Endothelial cell of umbilical vein (primary cell): ENCODE measurements around the gene BPIFA1. TPM values are rescaled to one million over a fixed set of nuclear protein-coding genes. Genes with fewer than 3 reads are reported as not detected.

ENCODE experiments used
- BruUV-seq: library from RNA; stranded (reverse); fragments of 400-500 nt; replicated peaks from 2 replicates; lab custom pipeline; 2021; lab: Mats Ljungman, UMichigan
- CTCF ChIA-PET: fragments of 300-600, 350-600 bp; sonication (Branson Sonifier 250); formaldehyde crosslinking; loops from one replicate; lab custom pipeline; 2021; ENCODE audit warnings: antibody characterized with exemption, inconsistent platforms; lab: Charles Lee
- POLR2A ChIA-PET: fragments of 300-600, 350-600 bp; sonication (Branson Sonifier 250); formaldehyde crosslinking; loops from one replicate; lab custom pipeline; 2021; ENCODE audit warnings: antibody characterized with exemption, inconsistent platforms; lab: Charles Lee
- DNase-seq: peaks from one replicate; pipeline ENCODE4 v3.0.0-alpha.2; 2011; ENCODE audit warnings: low read depth, low spot score
- FAIRE-seq: peaks from 2 replicates; lab custom pipeline; 2011; peaks lifted over from hg19 to GRCh38; lab: Jason Lieb, UNC
- H2AFZ ChIP-seq: 2 replicates; pipeline ENCODE4 v1.6.0; 2012; ENCODE audit warnings: low read depth, low read length, control low read depth, inconsistent platforms
- H3K27ac ChIP-seq: 2 replicates; pipeline ENCODE4 v1.5.1; 2011; ENCODE audit warnings: low read depth, mild to moderate bottlenecking, control low read depth, low read length, moderate library complexity; ENCODE audit not compliant: insufficient read depth
- H3K27me3 ChIP-seq, 2 experiments: 2 replicates each; pipeline versions ENCODE4 v1.6.0 to v1.6.1; 2011; ENCODE audit warnings: low read length in 2 of 2, mixed read lengths in 1 of 2; ENCODE audit not compliant: control insufficient read depth in 2 of 2, insufficient read depth in 2 of 2
- H3K36me3 ChIP-seq, 2 experiments: 2 replicates in 1 of 2; 3 replicates in 1 of 2; pipeline ENCODE4 v1.5.1; 2011; ENCODE audit warnings: low read length in 2 of 2, mild to moderate bottlenecking in 1 of 2, moderate library complexity in 1 of 2; ENCODE audit not compliant: control insufficient read depth in 2 of 2, insufficient read depth in 2 of 2; ENCODE audit errors: extremely low read depth in 1 of 2
- H3K4me1 ChIP-seq: 3 replicates; pipeline ENCODE4 v1.5.1; 2011; ENCODE audit warnings: mild to moderate bottlenecking, low read length; ENCODE audit not compliant: control insufficient read depth, insufficient read depth; ENCODE audit errors: extremely low read depth
- H3K4me2 ChIP-seq: 2 replicates; pipeline ENCODE4 v1.6.1; 2011; ENCODE audit warnings: low read length, control low read depth, mixed read lengths; ENCODE audit not compliant: insufficient read depth
- H3K4me3 ChIP-seq, 3 experiments: fragments of 200-600 bp in 1 of 3; sonication (generic), shearing (Covaris generic) in 1 of 3; replicated peaks in 1 of 3; 2 replicates each; pipeline ENCODE4 v1.5.1; 2011 to 2016; ENCODE audit warnings: control low read depth in 3 of 3, low read length in 3 of 3, mild to moderate bottlenecking in 2 of 3, inconsistent platforms in 1 of 3, low read depth in 1 of 3, moderate library complexity in 1 of 3; ENCODE audit not compliant: insufficient read depth in 1 of 3
- H3K79me2 ChIP-seq: 2 replicates; pipeline ENCODE4 v1.6.0; 2012; ENCODE audit warnings: low read length, inconsistent platforms; ENCODE audit not compliant: control insufficient read depth, insufficient read depth
- H3K9ac ChIP-seq: replicated peaks from 2 replicates; pipeline ENCODE3; 2011; ENCODE audit warnings: low read length, control low read depth; ENCODE audit not compliant: insufficient read depth; ENCODE audit errors: extremely low read depth
- H3K9me1 ChIP-seq: replicated peaks from 3 replicates; pipeline ENCODE4 v1.6.0; 2011; ENCODE audit warnings: mild to moderate bottlenecking, low read length; ENCODE audit not compliant: control insufficient read depth, insufficient read depth; ENCODE audit errors: extremely low read depth
- H3K9me3 ChIP-seq: replicated peaks from 2 replicates; pipeline ENCODE4 v1.5.1; 2012; ENCODE audit warnings: low read length, inconsistent platforms; ENCODE audit not compliant: control insufficient read depth, insufficient read depth
- H4K20me1 ChIP-seq: replicated peaks from 2 replicates; pipeline ENCODE3; 2011; ENCODE audit warnings: mild to moderate bottlenecking, low read length; ENCODE audit not compliant: control insufficient read depth, insufficient read depth; ENCODE audit errors: extremely low read depth
- EZH2 ChIP-seq: IDR thresholded peaks from 2 replicates; pipeline ENCODE4 v1.6.1; 2012; ENCODE audit warnings: borderline replicate concordance, low read depth, mild to moderate bottlenecking, moderate library complexity, low read length, inconsistent platforms; ENCODE audit not compliant: severe bottlenecking
- FOS ChIP-seq: IDR thresholded peaks from 2 replicates; pipeline ENCODE4 v1.6.1; 2011; ENCODE audit warnings: mild to moderate bottlenecking, low read length, moderate library complexity, borderline replicate concordance; ENCODE audit not compliant: insufficient read depth
- GATA2 ChIP-seq: IDR thresholded peaks from 2 replicates; pipeline ENCODE4 v1.7.0; 2011; ENCODE audit warnings: low read depth, mild to moderate bottlenecking, moderate library complexity, mixed read lengths, low read length; ENCODE audit not compliant: insufficient read length, insufficient read depth
- JUN ChIP-seq: IDR thresholded peaks from 2 replicates; pipeline ENCODE4 v1.6.1; 2011; ENCODE audit warnings: borderline replicate concordance, low read depth; ENCODE audit not compliant: insufficient read length, insufficient read depth
- MYC ChIP-seq: IDR thresholded peaks from one replicate; pipeline ENCODE4 v1.6.1; 2011; ENCODE audit warnings: mild to moderate bottlenecking, low read depth, low read length
- POLR2A ChIP-seq: IDR thresholded peaks from 2 replicates; pipeline ENCODE4 v1.6.1; 2012; ENCODE audit warnings: low read depth, mild to moderate bottlenecking, control low read depth, low read length
- POLR2AphosphoS5 ChIP-seq: IDR thresholded peaks from 2 replicates; pipeline ENCODE4 v1.6.1; 2012; ENCODE audit warnings: low read depth, mild to moderate bottlenecking, control low read depth, low read length, moderate library complexity; ENCODE audit not compliant: insufficient read depth
- dilution Hi-C: fragments of 300-500 bp; cut with MboI; formaldehyde crosslinking; loops from one replicate; pipeline ENCODE4 v1.15.0; 2019; ENCODE audit warnings: low sequenced_read_pairs; ENCODE audit not compliant: extremely low pct_ligation_motif_present
- intact Hi-C: fragments of 100-400 bp; cut with micrococcal nuclease; formaldehyde crosslinking; loops from one replicate; pipeline ENCODE4 v1.10.0; 2022
- polyA plus RNA-seq, 4 experiments: library from polyadenylated mRNA; depleted of rRNA in 3 of 4; stranded (reverse) in 3 of 4; unstranded in 1 of 4; fragments of >200 nt; gene quantifications; 2 replicates each; pipeline versions ENCODE4 v1.2.1 to v1.2.3, GENCODE V29; 2011 to 2012; ENCODE audit warnings: missing spikeins in 1 of 4
- total RNA-seq: library from RNA; stranded (reverse); gene quantifications from 2 replicates; pipeline ENCODE4 v1.2.3, GENCODE V29; 2021
- TF ChIP-seq, protein P1 (sequence below): IDR thresholded peaks from 2 replicates; pipeline ENCODE4 v1.6.1; 2011; ENCODE audit not compliant: insufficient read depth, insufficient read length
- TF ChIP-seq, protein P2 (sequence below), 2 donors: IDR thresholded peaks; 1 replicate in 1 of 2; 2 replicates in 1 of 2; pipeline ENCODE4 v1.5.1; 2011; ENCODE audit warnings: low read length in 2 of 2, mild to moderate bottlenecking in 2 of 2, moderate library complexity in 2 of 2, control low read depth in 1 of 2, inconsistent platforms in 1 of 2, low read depth in 1 of 2; ENCODE audit not compliant: insufficient read depth in 1 of 2; ENCODE audit errors: extremely low read depth in 1 of 2

BPIFA1 gene
- total and polyA plus RNA-seq, 2 donors (not counting 3 experiments of a cell fraction or from before 2014, with no cell fraction given) = not detected

DNA sequence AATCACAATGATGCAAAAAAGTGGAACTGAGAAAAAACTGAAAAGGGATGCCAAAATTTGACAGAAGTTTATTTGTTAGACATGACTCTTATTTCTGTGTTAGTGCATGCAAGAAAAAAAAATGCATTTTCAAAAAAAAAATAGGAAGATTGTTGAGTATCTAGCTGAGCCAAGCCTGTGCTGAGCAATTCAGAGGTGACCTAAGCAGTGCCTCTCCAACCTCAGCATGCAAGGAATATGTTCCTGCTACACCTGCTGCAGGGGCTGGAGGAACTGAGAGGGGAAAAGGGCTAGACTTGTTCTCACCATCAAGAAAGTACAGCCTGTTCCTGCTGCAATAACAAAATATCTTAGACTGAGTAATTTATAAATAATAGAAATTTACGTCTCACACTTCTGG is 43.8 kb upstream of the BPIFA1 start:
- no peak overlapping the region for H2AFZ ChIP-seq
- no peaks in the 10 kb centered on the region for H4K20me1 ChIP-seq
- no peak overlapping the region for H3K27ac ChIP-seq
- H3K36me3 ChIP-seq = no peaks in the 10 kb centered on the region
- no peak overlapping the region for H3K4me3 ChIP-seq
- CTCF ChIA-PET = no interaction called here
- no peak for DNase-seq
- POLR2A ChIA-PET = no interaction called here
- H3K9me1 ChIP-seq = no peaks in the 10 kb centered on the region
- H3K79me2 ChIP-seq = no peaks in the 10 kb centered on the region
- no peak for FAIRE-seq
- dilution Hi-C loops (no loop called here), intact Hi-C loops (no loop called here)
- no TSS peak for BruUV-seq
- H3K9ac ChIP-seq = no peak overlapping the region
- H3K27me3 ChIP-seq = no peaks in the 10 kb centered on the region
- TF ChIP-seq JUN = no peak
- TF ChIP-seq, protein P1, sequence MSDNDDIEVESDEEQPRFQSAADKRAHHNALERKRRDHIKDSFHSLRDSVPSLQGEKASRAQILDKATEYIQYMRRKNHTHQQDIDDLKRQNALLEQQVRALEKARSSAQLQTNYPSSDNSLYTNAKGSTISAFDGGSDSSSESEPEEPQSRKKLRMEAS = no peak
- no peak for TF ChIP-seq GATA2
- TF ChIP-seq, protein P2, sequence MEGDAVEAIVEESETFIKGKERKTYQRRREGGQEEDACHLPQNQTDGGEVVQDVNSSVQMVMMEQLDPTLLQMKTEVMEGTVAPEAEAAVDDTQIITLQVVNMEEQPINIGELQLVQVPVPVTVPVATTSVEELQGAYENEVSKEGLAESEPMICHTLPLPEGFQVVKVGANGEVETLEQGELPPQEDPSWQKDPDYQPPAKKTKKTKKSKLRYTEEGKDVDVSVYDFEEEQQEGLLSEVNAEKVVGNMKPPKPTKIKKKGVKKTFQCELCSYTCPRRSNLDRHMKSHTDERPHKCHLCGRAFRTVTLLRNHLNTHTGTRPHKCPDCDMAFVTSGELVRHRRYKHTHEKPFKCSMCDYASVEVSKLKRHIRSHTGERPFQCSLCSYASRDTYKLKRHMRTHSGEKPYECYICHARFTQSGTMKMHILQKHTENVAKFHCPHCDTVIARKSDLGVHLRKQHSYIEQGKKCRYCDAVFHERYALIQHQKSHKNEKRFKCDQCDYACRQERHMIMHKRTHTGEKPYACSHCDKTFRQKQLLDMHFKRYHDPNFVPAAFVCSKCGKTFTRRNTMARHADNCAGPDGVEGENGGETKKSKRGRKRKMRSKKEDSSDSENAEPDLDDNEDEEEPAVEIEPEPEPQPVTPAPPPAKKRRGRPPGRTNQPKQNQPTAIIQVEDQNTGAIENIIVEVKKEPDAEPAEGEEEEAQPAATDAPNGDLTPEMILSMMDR (IDR thresholded peaks at IDR 0.05; ENCODE audit: extremely low read depth in 1 of 2, insufficient read depth in 1 of 2, low read depth in 1 of 2, low read length in 2 of 2) = no peak
- no peak for TF ChIP-seq EZH2
- TF ChIP-seq POLR2AphosphoS5 = no peak
- no peak for TF ChIP-seq MYC
- no peak for TF ChIP-seq FOS
- TF ChIP-seq POLR2A = no peak
- H3K9me3 ChIP-seq = no peaks in the 10 kb centered on the region
- H3K4me1 ChIP-seq = no peaks in the 10 kb centered on the region
- no peak overlapping the region for H3K4me2 ChIP-seq
